Hematopoietic multipotent progenitor cell (in vitro differentiated cells): Measurements from ENCODE around the gene ACAD11. TPM values are rescaled to one million over a fixed set of nuclear protein-coding genes. Genes with fewer than 3 reads are reported as not detected.
A peak's percentile ranks its signal among the peaks of the same experiment; 100 is the strongest.

ENCODE experiments used
- DNase-seq, 3 donors: peaks; one replicate each; pipeline ENCODE4 v3.0.0-alpha.2; 2011 to 2015; ENCODE audit warnings: low read depth in 2 of 3, low spot score in 2 of 3
- total RNA-seq: library from RNA; depleted of rRNA; stranded (reverse); fragments of >200 nt; gene quantifications from one replicate; pipeline ENCODE4 v1.2.3, GENCODE V29; 2012

Gene ACAD11
- total RNA-seq = 17.8 TPM

GRCh38 chr3:132659365-132660051 lies at the start of gene ACAD11:
ACAD11 (minus strand) TSS chr3:132659809; CDS start chr3:132659751, 58 bp downstream.
- peak; percentile 24 to 68 (median 65) for DNase-seq

GRCh38 chr3:132703733-132704132 lies 44.1 kb upstream of the ACAD11 start:
- DNase-seq = no peak

DNA sequence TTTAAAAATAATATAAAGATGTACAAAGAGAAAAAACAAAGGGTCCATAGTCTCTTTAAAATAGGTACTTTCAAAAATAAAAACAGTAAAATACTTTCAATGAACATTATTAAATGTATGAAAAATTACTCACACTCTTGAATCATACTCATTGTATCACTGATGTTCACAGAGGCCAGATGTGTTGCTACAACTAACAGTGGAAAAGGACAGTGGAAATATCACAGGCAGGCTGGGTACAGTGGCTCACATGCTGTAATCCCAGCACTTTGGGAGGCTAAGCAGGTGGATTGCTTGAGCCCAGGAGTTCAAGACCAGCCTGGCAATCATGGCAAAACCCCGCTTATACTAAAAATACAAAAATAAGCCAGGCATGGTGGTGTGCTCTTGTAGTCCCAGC lies 35.8 kb upstream of the ACAD11 start:
- no peak for DNase-seq

GRCh38 chr3:132694991-132695390 lies 35.4 kb upstream of the ACAD11 start:
- no peak for DNase-seq

DNA sequence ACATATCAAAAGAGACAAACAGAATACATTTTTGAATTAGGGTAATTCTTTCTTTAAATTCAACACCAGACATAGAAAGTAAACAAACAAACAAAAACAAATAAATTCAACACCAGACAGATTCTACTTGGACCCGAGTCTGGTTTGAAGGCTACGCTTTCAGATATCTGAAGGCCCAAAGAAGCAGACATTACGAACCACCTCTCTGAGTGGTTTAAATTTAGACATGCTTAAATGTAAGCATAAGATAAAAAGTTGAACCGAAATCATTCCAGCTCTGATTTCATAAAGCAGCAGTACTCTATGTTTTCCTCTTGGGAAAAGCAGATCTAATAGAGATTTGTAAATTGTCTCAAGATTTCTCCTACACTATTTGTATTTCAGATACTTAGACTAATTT lies 30.4 kb upstream of the ACAD11 start:
- DNase-seq = no peak

GRCh38 chr3:132682201-132682600 lies 22.6 kb upstream of the ACAD11 start:
- no peak for DNase-seq

GRCh38 chr3:132681421-132681820 lies 21.8 kb upstream of the ACAD11 start:
- DNase-seq = no peak

DNA sequence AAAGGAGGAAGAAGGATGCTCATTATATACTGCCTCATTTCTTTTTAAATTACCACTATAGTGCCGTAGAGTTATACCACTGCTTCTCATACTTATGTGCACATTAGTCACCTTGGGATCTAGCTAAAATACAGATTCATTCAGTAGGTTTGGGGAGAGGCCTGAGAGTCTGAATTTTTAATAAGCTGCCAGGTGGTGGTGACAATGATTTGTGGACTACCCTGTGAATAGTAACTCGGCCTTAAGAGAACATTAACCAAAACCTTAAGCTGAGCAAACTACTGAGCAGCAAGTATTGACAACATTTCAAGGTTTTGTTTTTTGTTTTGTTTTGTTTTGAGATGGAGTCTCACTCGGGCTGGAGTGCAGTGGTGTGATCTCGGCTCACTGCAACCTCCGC lies 20.3 kb upstream of the ACAD11 start:
- DNase-seq = no peak

- no peak for DNase-seq
Observed at GRCh38 chr3:132675408-132675807, 15.8 kb upstream of the ACAD11 start.

DNA sequence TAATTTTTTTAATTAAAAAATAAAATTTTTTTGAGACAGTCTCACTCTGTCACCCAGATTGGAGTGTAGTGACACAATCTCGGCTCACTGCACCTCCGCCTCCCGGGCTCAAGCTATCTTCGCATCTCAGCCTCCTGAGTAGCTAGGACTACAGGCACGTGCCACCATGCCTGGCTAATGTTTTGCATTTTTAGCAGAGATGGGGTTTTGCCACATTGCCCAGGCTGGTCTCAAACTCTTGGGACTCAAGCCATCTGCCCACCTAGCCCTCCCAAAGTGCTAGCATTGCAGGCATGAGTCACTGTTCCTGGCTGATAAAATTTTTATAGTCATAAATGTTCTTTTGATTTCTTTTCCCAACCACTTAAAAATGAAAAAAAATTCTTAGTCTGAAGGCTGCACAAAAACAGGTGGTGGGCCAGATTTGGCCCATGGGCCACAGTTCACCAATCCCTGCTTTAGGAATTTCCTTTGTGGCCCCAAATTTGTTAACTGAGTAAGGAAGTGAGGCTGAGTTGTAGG lies 9.7 kb upstream of the ACAD11 start:
- DNase-seq = no peak

DNA sequence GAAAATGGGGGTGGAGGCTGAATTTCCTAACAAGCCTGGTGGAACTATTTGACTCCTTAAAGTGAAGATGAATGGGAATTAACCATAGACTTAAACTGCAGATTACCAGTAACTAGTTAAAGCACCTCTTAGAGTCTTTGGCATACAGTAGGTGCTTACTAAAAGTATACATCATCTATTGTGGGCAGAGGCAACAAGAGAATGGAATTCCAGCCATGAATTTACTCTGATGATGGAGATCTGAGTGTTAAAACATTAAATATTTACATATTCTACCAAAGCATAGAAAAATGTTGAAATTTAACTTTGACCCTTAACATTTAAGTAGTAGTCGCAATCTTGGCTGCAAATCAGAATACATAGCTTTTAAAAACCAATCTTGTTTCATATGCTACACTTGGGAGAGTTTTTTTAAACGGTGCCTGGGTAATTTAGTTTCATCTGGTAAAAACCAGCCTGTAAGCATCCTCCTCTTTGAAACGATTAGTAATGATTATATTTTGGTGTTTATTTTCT lies 5.7 kb upstream of the ACAD11 start:
- DNase-seq = no peak

- no peak for DNase-seq
Observed at GRCh38 chr3:132662212-132662611, 2.6 kb upstream of the ACAD11 start.

- DNase-seq = no peak
Observed at GRCh38 chr3:132661101-132661500, 1.5 kb upstream of the ACAD11 start.

GRCh38 chr3:132660811-132661070 lies 1.1 kb upstream of the ACAD11 start:
- DNase-seq = peak in 2 of 3 donors; percentile 21 to 35

DNA sequence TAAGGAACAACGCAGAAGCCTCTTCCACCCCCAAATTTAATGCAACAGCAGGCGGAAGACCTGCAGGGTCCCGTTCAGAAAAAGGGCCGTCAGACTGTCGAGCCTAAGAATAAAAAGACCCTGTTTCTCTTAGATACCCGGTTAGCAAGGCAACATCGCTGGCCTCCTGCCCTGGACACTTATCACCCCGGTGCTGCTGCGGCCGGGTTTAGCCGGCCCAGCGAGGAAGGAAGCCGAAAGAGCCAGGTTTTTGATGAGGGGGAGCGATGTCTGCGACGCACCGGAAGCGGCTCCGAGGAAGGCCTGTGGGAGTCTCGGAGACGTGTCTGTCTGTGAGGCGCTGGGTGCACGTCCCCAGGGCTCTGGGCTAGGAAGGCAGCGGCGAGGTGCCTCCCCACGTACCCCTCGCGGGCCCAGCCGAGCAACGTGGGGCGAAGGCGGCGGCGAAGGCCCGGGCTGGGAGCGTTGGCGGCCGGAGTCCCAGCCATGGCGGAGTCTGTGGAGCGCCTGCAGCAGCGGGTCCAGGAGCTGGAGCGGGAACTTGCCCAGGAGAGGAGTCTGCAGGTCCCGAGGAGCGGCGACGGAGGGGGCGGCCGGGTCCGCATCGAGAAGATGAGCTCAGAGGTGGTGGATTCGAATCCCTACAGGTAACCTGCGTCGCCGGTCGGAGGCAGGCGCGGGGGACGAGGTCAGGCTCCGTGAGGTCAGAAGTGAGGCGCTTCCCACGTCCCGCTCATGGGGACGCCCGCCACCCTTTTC lies 622 bp upstream of the ACAD11 start, which contains the start of gene UBA5:
UBA5 (plus strand) TSS at position 278 of the 759 bp plus-strand sequence; CDS start at position 487, 209 bp downstream.
- peak; percentile 57 to 65 (median 64) for DNase-seq

DNA sequence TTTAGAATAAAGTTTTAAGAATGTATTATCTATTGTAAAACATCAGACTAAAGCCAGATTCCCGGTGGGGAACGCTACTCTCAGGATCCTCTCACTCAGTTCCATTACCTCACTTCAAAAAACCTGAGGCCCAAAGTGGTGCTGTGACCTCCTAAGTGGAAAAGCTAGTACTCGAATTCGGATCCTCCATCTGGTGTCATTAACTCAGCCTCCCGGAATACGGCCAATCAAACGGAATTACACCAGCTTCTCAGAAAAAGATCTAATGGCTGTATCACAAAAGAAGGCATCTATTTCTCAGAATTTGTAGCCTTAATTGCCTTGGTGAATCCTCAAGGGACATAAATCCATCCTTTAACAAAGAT lies 627 bp downstream of the ACAD11 start:
- no peak for DNase-seq

GRCh38 chr3:132657869-132658747 lies 1.5 kb downstream of the ACAD11 start:
- DNase-seq = no peak

DNA sequence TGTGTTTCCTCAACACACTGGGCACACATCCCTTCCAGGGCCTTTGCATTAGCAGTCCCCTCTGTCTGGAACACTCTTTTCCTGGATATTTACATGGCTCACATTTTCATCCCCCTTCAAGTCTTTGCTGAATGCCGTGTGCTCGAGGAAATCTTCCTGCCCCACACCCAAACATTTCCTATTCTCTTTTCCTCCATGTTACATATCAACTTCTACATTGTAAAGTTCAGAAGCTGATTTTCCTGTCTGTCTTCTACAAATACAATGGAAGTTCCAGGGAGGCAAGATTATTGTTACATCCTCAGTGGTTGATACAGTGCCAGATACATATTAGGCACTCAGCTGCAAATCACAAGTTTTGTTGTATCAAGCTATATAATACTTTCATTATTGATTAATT lies 4.1 kb downstream of the ACAD11 start:
- DNase-seq = no peak

GRCh38 chr3:132654721-132655120 lies 4.9 kb downstream of the ACAD11 start:
- no peak for DNase-seq

- DNase-seq = no peak
Observed at GRCh38 chr3:132654190-132654589, 5.4 kb downstream of the ACAD11 start.
